Testis (tissue), 2 donors: Measurements from ENCODE around the gene DDI2.

Experiments
- CTCF ChIP-seq, 3 experiments: fragments of 450-650 bp in 2 of 3; fragments of 200-600 bp in 1 of 3; sonication (generic) in 1 of 3; IDR thresholded peaks; one replicate each; pipeline ENCODE4 v1.5.1; 2016 to 2019; ENCODE audit warnings: antibody characterized with exemption in 3 of 3, mild to moderate bottlenecking in 2 of 3, moderate library complexity in 1 of 3
- POLR2A ChIP-seq: fragments of 450-650 bp; IDR thresholded peaks from one replicate; pipeline ENCODE4 v1.6.1; 2017; ENCODE audit warnings: antibody characterized with exemption, mild to moderate bottlenecking, moderate library complexity

GRCh38 chr1:15568387-15569073, 48.7 kb upstream of the DDI2 start:
- TF ChIP-seq POLR2A (no peak), CTCF (IDR thresholded peaks at IDR 0.05) (no peak)
